Measurements from ENCODE around the gene MAP2K7.

DNA sequence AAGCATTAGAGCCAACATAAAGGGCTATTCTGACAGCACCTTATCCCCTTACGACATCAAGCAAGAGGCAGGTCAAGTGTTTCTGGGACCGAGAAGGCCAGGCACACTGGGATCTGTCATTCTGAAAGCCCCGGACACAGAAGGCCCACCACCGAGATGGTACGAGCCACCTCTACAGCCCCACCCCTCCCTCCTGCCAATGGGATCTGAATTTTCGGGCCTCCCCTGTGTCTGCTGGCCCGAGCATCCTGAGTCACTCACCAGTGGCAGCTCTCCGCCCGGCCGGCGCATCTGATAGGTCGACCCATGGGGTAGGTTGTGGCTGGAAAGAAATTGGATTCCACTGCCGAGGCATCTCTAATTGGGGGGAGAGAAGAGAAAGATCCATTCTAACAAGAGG, 37.2 kb downstream of the MAP2K7 start:
- TF ChIP-seq, protein P1, sequence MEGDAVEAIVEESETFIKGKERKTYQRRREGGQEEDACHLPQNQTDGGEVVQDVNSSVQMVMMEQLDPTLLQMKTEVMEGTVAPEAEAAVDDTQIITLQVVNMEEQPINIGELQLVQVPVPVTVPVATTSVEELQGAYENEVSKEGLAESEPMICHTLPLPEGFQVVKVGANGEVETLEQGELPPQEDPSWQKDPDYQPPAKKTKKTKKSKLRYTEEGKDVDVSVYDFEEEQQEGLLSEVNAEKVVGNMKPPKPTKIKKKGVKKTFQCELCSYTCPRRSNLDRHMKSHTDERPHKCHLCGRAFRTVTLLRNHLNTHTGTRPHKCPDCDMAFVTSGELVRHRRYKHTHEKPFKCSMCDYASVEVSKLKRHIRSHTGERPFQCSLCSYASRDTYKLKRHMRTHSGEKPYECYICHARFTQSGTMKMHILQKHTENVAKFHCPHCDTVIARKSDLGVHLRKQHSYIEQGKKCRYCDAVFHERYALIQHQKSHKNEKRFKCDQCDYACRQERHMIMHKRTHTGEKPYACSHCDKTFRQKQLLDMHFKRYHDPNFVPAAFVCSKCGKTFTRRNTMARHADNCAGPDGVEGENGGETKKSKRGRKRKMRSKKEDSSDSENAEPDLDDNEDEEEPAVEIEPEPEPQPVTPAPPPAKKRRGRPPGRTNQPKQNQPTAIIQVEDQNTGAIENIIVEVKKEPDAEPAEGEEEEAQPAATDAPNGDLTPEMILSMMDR (tag by site-specific recombination; IDR thresholded peaks at IDR 0.05) = no peak
- TF ChIP-seq ZNF10 (tag by site-specific recombination; IDR thresholded peaks at IDR 0.05) (no peak), ZNF791 (tag by site-specific recombination; IDR thresholded peaks at IDR 0.05) (no peak), ZFP37 (tag by site-specific recombination; IDR thresholded peaks at IDR 0.05) (no peak), ZSCAN23 (tag by site-specific recombination; IDR thresholded peaks at IDR 0.05) (no peak), ZNF112 (tag by site-specific recombination; IDR thresholded peaks at IDR 0.05) (no peak), ZNF837 (tag by site-specific recombination; IDR thresholded peaks at IDR 0.05) (no peak), ZNF670 (tag by site-specific recombination; IDR thresholded peaks at IDR 0.05; ENCODE audit: low read depth) (no peak)

Data from HEK293 (cell line).